Hematopoietic multipotent progenitor cell treated with erythropoietin and hydrocortisone succinate and interleukin-3 and kit ligand, for 15 days (in vitro differentiated cells): Measurements from ENCODE around the gene FOXJ2.
"Not testable (repeated sequence)": the region's sequence is repeated elsewhere in the genome, so short reads cannot be mapped to it uniquely, and the experiment has no call there.

ENCODE experiments used
- DNase-seq: peaks from one replicate; pipeline ENCODE4 v3.0.0-alpha.2; 2015; ENCODE audit warnings: low spot score

The FOXJ2 gene

DNA sequence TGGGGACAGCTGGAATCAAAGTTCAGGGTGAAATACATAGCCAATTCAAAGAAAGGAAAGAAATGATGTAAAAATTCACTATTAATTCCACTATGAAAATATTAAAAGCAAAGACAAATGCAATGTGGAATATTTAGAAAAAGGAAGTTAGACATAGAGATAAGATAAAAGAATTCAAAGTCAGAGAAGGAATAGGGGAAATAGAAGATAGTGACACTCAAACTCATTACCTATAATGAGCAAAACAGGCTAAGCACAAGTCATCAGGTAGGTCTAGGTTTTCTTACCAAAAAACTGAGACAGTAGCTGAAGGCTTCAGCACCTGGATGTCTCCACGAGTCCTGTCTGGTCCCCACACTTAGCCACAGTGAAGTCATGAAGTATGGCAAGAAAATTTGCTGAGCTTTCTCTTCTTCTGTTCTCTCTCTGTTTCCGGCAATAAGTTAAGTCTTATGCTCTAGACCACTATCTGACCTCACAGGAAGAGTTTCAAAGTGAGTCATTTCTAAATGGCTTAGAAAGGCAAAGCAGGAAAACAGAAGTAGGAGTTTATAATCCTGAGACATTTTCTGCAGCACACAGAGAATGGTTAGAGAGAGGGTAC, 33.6 kb downstream of the FOXJ2 start, which contains the start of gene C3AR1:
Gene C3AR1, minus strand, starts transcription at position 369 of the 604 bp plus-strand sequence. CDS start 6,174 bp downstream, outside the sequence.
- no peak for DNase-seq

DNA sequence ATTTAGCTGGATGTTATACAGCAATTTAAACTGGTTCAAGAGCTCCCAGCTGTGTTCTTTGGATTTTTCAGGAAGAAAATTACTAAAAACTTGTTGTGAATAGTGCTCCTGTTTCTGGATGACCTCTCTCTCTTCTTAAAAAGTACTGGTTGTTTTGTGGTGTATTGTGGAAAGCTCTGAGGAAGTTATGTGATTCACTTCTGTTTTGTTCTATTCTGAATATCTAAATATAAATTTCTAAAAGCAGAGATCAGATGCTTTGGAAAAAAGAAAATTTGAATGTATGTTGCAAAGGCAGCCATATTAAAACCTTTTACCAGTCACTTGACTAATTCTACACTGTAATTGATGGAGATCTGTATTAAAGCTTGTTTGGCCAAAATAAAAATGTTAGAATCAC, 37.1 kb downstream of the FOXJ2 start:
- no peak for DNase-seq

DNA sequence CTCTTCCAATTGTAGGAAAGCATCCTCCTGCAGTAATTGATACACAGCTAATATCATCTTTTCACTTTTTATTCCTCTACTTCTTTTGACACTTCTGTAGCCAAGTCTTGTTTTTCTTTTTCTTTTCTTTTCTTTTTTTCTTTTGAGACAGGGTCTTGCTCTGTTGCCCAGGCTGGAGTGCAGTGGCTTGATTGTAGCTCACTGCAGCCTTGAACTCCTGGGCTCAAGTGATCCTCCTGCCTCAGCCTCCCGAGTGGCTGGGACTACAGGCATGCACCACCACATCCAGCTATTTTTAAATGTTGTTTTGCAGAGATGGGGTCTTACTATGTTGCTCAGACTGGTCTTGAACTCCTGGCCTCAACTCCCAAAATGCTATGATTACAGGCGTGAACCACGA, 39.3 kb downstream of the FOXJ2 start:
- not testable (repeated sequence) for DNase-seq

DNA sequence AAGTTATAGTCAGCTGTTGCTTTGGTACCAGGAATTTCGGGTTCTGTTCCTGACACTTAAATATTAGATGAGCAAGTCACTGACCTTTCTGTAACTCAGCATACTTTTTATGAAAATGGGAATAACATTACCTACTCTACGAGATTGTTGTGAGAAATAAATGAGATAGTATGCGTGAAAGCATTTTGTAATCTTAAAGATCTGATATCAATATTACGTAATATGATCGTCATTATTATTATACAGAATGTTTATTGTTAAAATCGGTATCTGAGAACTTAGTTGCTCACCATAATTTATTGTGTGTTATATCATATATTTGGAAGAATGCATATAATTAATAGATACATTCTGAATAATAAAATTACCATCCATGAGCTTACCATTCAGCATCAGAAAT, 43.4 kb downstream of the FOXJ2 start:
- DNase-seq, result no peak

DNA sequence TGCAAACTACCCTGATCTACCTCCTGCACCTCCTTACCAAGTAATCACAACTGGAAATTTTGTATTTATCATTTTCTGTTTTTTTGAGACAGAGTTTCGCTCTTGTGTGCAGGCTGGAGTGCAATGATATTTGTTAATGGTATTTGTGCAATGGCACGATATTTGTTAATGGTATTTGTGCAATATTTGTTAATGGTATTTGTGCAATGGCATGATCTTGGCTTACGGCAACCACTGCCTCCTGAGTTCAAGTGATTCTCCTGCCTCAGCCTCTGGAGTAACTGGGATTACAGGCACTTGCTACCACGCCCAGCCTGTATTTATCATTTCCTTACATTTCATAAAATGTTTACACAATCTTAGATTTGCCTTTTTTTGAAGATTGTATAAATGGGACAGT, 43.9 kb downstream of the FOXJ2 start:
- no peak for DNase-seq

DNA sequence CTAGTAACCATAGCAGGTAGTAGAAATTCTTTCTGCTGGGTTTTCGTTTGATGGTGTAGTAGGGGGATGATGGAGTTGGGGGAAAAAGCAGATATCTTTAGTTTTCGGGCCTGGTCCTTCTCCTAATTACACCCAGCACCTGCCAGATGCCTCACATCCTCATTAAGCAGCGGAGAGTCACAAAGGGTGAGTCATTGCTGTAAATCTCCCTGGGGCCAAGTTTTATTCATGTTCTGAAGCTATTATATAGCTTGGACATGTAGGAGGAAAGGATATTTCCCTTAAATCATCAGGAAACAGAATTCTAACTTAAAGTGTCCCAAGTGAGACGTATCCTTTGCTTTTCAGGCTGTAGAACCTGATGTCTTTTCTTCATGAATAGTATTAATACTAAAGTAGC, 44.7 kb downstream of the FOXJ2 start:
- DNase-seq, result no peak

DNA sequence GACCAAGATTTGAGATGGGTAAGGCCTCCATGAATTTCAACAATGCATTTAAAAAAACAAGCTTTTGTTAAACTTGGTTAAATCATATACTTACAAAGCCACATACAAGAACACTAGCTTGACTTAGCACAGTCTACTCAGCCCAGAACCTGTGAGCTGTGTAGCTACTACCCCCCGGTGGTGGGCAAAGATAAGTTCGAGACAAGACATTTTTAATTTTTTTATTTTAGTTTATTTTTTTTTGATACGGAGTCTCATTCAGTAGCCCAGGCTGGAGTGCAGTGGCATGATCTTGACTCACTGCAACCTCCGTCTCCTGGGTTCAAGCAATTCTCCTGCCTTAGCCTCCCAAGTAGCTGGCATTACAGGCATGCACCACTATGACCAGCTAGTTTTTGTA, 45.9 kb downstream of the FOXJ2 start:
- no peak for DNase-seq

DNA sequence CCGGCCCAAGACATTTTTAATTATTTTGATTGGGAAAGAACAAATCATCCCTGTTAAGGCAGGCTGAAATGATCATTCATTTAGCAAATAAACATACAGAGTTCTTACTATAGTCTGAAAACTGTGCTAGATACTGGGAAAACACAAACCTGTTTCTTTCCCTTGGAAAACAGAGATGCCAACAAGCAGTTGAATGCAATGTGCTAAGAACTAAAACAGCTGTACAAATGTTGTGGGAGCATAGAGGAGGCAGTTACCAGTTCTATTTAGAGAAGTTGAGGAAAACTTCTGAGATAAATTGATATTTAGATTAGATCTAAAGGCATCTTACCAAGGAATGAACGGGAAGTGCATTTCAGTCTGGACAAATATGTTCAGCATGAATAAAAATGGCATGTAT, 46.4 kb downstream of the FOXJ2 start:
- no peak for DNase-seq

DNA sequence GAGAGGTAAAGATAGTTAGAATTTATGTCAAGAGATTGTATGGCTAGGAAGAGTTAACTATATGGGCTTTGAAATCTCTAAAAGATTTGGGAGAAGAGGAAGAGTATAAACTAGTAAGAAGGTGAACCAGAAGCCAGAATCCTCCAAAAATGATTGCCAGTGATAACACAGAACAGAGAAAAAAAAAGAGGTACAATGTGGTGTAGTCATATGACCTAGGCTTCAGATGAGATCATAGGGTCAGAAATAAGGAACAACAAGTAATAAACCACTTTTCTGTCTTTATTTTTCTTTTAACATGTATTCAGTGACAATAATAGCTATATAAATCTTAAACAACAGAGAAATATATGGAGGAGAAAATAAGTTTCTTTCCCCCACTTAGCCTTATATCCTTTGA, 47.6 kb downstream of the FOXJ2 start:
- no peak for DNase-seq

DNA sequence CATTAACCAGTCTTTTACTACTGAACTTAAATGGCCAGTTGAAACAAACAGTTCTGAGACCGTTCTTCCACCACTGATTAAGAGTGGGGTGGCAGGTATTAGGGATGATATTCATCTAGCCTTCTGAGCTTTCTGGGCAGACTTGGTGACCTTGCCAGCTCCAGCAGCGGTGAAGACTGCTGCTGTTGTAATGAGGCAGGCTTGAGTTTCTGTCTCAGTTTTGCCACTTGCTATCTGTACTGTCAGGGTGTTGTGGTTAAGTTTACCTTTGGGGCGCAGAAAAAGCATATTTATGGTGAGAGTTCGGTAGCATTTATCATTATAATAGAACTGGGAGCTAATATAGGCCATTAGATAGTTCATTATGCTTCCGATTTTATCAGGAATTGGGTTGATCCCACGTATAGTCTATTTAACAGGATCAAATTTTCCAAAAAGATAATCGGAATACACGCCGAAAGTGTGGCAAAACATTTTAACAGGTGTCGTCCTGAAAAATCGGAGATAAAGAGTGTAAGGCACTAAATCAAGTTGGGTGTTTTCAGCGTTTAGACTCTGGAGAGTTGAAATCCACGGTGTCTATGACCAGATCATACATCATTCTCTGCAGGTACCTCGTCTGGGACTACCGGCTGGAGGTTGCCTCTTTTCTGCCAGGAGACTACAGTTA, 48.9 kb downstream of the FOXJ2 start:
- DNase-seq, result peak; percentile 15

DNA sequence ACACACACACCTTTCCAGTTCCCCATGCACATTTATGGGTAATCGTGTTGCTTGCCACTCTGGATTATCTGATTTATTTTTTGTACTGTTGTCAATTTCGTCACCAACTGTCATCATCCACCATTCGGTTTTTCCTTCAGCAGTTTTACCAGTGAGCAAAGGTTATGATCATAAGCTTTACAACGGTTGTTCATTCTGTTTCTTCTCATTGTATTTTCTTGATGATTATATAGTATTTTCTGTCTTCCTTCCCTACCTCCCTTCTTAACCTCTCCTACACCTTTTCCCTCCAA, 50.2 kb downstream of the FOXJ2 start:
- DNase-seq, result no peak

DNA sequence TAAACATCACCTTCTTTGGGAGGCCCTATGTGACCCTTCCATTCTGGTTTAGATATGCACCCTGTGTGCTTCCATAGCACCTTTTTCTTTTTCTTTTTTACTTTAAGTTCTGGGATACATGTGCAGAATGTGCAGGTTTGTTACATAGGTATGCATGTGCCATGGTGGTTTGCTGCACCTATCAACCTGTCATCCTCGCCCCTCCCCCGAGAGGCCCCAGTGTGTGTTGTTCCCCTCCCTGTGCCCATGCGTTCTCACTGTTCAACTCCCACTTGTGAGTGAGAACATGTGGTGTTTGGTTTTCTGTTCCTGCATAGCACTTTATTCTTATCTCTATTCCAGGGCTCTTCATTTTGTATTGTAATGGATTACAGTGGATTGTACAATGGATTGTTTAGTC, 51.8 kb downstream of the FOXJ2 start:
- DNase-seq, result not testable (repeated sequence)

DNA sequence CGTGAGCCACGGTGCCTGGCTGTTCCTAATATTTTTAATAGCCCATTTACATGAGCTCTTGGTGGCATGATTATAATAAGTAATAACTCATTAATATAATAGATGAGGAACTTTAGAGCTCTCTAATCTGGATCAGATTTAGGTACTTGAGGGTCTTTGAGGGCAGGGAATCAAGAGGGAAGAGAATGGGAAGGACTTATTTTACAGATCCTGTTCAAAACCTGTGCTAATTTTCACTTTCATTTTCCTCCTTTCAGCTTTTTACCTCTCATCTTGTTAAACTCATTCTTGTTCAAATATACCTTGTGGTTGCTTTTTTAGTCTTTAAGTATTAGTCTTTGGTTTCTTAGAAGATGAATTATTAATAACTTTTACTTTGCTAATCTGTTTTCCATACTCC, 55.1 kb downstream of the FOXJ2 start:
- no peak for DNase-seq

DNA sequence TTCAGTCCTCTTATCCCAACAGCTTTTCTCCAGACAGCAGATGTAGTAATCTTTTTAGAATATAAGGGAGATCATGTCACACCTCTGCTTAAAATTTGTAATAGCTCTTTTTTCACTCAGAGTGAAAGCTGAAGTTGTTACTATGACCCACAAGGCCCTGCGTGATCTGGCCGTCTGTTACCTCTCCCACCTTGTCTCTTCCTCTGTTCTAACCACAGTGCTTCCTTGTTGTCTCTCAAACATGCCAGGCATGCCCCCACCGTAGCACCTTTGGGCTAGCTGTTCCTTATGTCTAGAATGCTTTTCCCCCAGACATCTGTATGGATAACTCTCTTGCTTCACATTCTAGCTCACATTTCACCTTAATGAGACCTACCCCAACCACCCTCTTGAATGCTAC, 56.1 kb downstream of the FOXJ2 start:
- no peak for DNase-seq

DNA sequence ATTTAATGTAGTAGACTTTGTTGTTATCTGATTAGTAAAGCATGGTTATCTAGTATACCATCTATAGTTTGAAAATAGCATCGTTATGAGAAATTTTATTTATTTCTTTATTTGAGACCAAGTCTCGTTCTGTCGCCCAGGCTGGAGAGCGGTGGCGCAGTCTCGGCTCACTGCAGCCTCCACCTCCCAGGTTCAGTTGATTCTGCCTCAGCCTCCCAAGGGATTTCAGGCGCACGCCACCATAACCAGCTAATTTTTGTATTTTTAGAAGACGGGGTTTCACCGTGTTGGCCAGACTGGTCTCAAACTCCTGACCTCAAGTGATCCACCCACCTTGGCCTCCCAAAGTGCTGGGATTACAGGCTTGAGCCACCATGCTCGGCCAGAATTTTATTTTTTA, 56.8 kb downstream of the FOXJ2 start:
- DNase-seq, result not testable (repeated sequence)

DNA sequence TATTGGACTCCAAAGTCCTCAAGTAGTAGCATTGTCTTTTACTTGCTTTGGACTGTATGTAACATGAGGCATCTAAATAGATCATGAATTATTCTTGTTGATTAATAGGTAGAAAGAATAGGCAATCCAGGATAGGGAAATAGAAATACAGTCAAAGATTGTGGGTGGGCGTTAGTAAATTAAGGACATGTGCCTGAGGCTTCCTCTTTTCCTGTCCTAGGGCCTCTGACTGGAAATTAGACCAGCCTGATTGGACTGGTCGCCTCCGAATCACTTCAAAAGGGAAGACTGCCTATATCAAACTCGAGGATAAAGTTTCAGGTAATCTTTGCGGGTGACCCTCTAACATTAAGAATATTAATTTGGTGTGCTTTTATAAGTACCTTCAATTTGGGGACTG, 57.2 kb downstream of the FOXJ2 start:
- DNase-seq, result no peak

DNA sequence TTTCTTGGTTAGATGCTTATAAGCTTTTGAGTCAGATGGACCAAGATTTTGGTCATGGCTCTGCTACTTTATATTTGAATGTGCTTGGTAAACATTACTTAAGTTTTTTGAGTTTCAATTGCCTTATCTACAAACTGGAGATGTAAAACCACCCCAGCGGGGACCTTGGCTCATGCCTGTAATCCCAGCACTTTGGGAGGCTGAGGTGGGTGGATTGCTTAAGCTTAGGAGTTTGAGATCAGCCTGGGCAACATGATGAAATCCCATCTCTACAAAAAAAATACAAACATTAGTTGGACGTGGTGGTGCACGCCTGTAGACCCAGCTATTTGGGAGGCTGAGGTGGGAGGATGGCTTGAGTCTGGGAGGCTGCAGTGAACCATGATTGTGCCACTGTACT, 60.8 kb downstream of the FOXJ2 start:
- no peak for DNase-seq

DNA sequence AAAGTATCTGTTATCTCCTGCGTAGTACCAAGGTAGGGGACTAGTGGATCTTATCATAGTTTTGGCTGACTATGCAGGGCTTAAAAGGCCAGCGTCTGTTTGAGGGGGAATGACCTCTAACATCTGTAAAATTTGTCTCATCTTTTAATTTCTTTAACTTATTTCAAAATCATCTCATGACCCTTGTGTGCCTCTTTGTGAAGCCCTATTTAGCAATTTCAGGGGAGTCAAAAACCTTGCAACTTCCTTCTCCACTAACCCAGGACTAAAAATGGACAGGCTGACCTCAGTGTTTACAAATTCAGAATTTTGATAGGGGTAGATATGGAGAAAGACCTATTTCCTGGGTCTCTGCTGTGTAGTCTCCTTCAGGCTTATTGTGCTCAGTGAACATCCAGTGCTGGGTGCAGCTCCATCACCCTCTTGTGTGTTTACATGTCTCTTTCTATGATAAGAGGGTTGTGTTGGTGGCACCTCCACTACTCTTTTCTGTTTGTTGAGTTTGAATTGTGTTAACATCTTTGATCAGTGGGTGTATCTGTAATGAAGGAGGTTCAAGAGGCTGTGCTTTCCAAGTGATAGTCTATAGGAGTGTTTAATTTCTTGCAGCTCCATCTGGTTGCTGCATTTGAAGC, 63.9 kb downstream of the FOXJ2 start:
- no peak for DNase-seq

DNA sequence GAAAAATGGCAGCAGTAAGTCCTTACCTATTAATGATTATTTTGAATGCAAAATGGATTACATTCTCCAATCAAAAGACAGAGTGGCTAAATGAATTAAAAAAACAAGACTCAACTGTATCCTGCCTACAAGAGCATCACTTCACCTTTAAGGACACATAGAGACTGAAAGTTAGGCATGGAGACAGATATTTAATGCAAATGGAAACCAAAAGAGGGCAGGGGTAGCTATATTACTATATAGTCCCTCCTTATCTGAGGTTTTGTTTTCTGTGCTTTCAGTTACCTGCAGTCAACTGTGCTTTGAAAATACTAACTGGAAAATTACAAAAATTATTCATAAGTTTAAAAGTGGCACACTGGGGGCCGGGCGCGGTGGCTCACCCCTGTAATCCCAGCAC, 66.7 kb downstream of the FOXJ2 start:
- no peak for DNase-seq
